Neuronal stem cell (in vitro differentiated cells): ENCODE results near the gene SOX8.

Experiments used
- DNase-seq: peaks from one replicate; pipeline ENCODE4 v3.0.0-alpha.2; 2013; ENCODE audit warnings: low spot score
- H2AFZ ChIP-seq: one replicate; pipeline ENCODE4 v1.6.1; 2013; ENCODE audit warnings: mild to moderate bottlenecking, low read length, inconsistent platforms
- H2AK5ac ChIP-seq: 2 replicates; pipeline ENCODE4 v1.6.1; 2013; ENCODE audit warnings: low read depth, mild to moderate bottlenecking, inconsistent platforms, low read length, moderate library complexity, mixed read lengths
- H2BK120ac ChIP-seq: 2 replicates; pipeline ENCODE4 v1.6.1; 2013; ENCODE audit warnings: low read depth, mild to moderate bottlenecking, inconsistent platforms, low read length, moderate library complexity, mixed read lengths
- H2BK12ac ChIP-seq: one replicate; pipeline ENCODE4 v1.6.1; 2013; ENCODE audit warnings: low read length, inconsistent platforms
- H2BK15ac ChIP-seq: 2 replicates; pipeline ENCODE4 v1.6.1; 2013; ENCODE audit warnings: mild to moderate bottlenecking, low read length, inconsistent platforms, mixed read lengths
- H2BK5ac ChIP-seq: one replicate; pipeline ENCODE4 v1.6.1; 2013; ENCODE audit warnings: inconsistent platforms, mild to moderate bottlenecking, low read length, moderate library complexity
- H3K14ac ChIP-seq: one replicate; pipeline ENCODE4 v1.6.1; 2013; ENCODE audit warnings: low read length, inconsistent platforms
- H3K18ac ChIP-seq: 2 replicates; pipeline ENCODE4 v1.6.1; 2013; ENCODE audit warnings: low read length, inconsistent platforms
- H3K23ac ChIP-seq: 2 replicates; pipeline ENCODE4 v1.6.1; 2013; ENCODE audit warnings: low read depth, mild to moderate bottlenecking, mixed read lengths, low read length, inconsistent platforms; ENCODE audit not compliant: poor library complexity
- H3K27ac ChIP-seq: replicated peaks from 3 replicates; pipeline ENCODE4 v1.5.1; 2013; ENCODE audit warnings: low read length, inconsistent platforms
- H3K27me3 ChIP-seq, 3 experiments: 2 replicates each; pipeline ENCODE4 v1.6.1; 2013; ENCODE audit warnings: low read length in 3 of 3, mild to moderate bottlenecking in 2 of 3, inconsistent platforms in 1 of 3, low read depth in 1 of 3, mixed read lengths in 1 of 3, moderate library complexity in 1 of 3; ENCODE audit not compliant: control insufficient read depth in 3 of 3, insufficient read depth in 3 of 3
- H3K36me3 ChIP-seq, 2 donors: replicated peaks in 1 of 2; 2 replicates each; pipeline ENCODE4 v1.6.1; 2013; ENCODE audit warnings: low read length in 2 of 2; ENCODE audit not compliant: control insufficient read depth in 2 of 2, insufficient read depth in 2 of 2
- H3K4ac ChIP-seq: 2 replicates; pipeline ENCODE4 v1.6.1; 2013; ENCODE audit warnings: inconsistent platforms, mild to moderate bottlenecking, low read length, moderate library complexity
- H3K4me1 ChIP-seq, 2 donors: 1 replicate in 1 of 2; 2 replicates in 1 of 2; pipeline ENCODE4 v1.6.1; 2013; ENCODE audit warnings: low read length in 2 of 2, low read depth in 1 of 2; ENCODE audit not compliant: control insufficient read depth in 2 of 2, insufficient read depth in 1 of 2
- H3K4me2 ChIP-seq: one replicate; pipeline ENCODE4 v1.6.1; 2013; ENCODE audit warnings: mild to moderate bottlenecking, low read length, inconsistent platforms; ENCODE audit not compliant: insufficient read depth, poor library complexity, severe bottlenecking
- H3K4me3 ChIP-seq, 2 donors: 2 replicates each; pipeline ENCODE4 v1.5.1; 2013; ENCODE audit warnings: low read length in 2 of 2, mild to moderate bottlenecking in 2 of 2, inconsistent platforms in 1 of 2, moderate library complexity in 1 of 2
- H3K79me1 ChIP-seq: one replicate; pipeline ENCODE4 v1.6.1; 2013; ENCODE audit warnings: low read depth, mild to moderate bottlenecking, inconsistent platforms, low read length, moderate library complexity
- H3K9ac ChIP-seq: one replicate; pipeline ENCODE4 v1.6.1; 2013; ENCODE audit warnings: mild to moderate bottlenecking, low read depth, low read length, inconsistent platforms; ENCODE audit not compliant: poor library complexity
- H3K9me3 ChIP-seq, 2 donors: replicated peaks in 1 of 2; 2 replicates each; pipeline versions ENCODE3 to v1.6.1; 2013; ENCODE audit warnings: low read length in 2 of 2, mild to moderate bottlenecking in 2 of 2, inconsistent platforms in 1 of 2, low read depth in 1 of 2, mixed read lengths in 1 of 2, moderate library complexity in 1 of 2; ENCODE audit not compliant: control insufficient read depth in 2 of 2, insufficient read depth in 1 of 2
- H4K8ac ChIP-seq: one replicate; pipeline ENCODE4 v1.6.1; 2013; ENCODE audit warnings: low read depth, mild to moderate bottlenecking, inconsistent platforms, low read length, moderate library complexity
- H4K91ac ChIP-seq: one replicate; pipeline ENCODE4 v1.6.1; 2013; ENCODE audit warnings: low read length, low read depth, mild to moderate bottlenecking, inconsistent platforms; ENCODE audit not compliant: poor library complexity
- WGBS, 2 donors: extraction: QIAGEN DNeasy Blood & Tissue Kit; methylation state at CpG; one replicate each; pipeline ENCODE4 v1.1.7; 2013; ENCODE audit warnings: missing lambda C conversion rate in 2 of 2, mixed read lengths in 1 of 2; ENCODE audit not compliant: insufficient read length in 2 of 2, insufficient replicate concordance in 1 of 2; ENCODE audit errors: extremely low coverage in 2 of 2; 5-methylcytosine and 5-hydroxymethylcytosine counted together

The SOX8 gene

GRCh38 chr16:965036-965395, 16.6 kb upstream of the SOX8 start:
- no peak overlapping the region for H2BK120ac ChIP-seq
- no peak overlapping the region for H2BK12ac ChIP-seq
- H3K79me1 ChIP-seq, result peaks cover 3% of the 10 kb centered on the region
- no peak overlapping the region for H3K4ac ChIP-seq
- H3K27ac ChIP-seq, result no peak overlapping the region
- no peak overlapping the region for H3K4me2 ChIP-seq
- H2AK5ac ChIP-seq, result no peak overlapping the region
- peaks cover 4 to 23% of the 10 kb centered on the region in 2 donors for H3K36me3 ChIP-seq
- H2BK15ac ChIP-seq, result no peak overlapping the region
- H3K18ac ChIP-seq, result no peak overlapping the region
- peaks cover 4 to 21% of the 10 kb centered on the region in 2 donors for H3K4me1 ChIP-seq
- WGBS, 2 donors, result no CpG with 5 or more reads among the region's 13 CpGs
- H3K14ac ChIP-seq, result no peak overlapping the region
- H2AFZ ChIP-seq, result no peak overlapping the region
- no peak overlapping the region for H2BK5ac ChIP-seq
- H3K23ac ChIP-seq, result peak overlapping the region; percentile 31
- no peak overlapping the region for H3K4me3 ChIP-seq
- H4K91ac ChIP-seq, result no peak overlapping the region
- H4K8ac ChIP-seq, result no peak overlapping the region
- no peak overlapping the region for H3K9ac ChIP-seq
- peaks cover 0 to 2% (median 0%) of the 10 kb centered on the region in 3 experiments for H3K27me3 ChIP-seq
- no peak for DNase-seq
- peaks cover 13 to 25% of the 10 kb centered on the region in 2 donors for H3K9me3 ChIP-seq

GRCh38 chr16:965487-965886, 16.1 kb upstream of the SOX8 start:
- Histone ChIP-seq H4K91ac (no peak overlapping the region), H2AK5ac (no peak overlapping the region), H3K27me3 (peaks cover 0 to 2% (median 0%) of the 10 kb centered on the region in 3 experiments), H2BK15ac (no peak overlapping the region), H3K4ac (no peak overlapping the region), H3K79me1 (peaks cover 5% of the 10 kb centered on the region), H3K18ac (no peak overlapping the region), H2BK5ac (no peak overlapping the region), H3K4me1 (peaks cover 4 to 21% of the 10 kb centered on the region in 2 donors), H3K36me3 (peaks cover 4 to 23% of the 10 kb centered on the region in 2 donors), H4K8ac (no peak overlapping the region), H3K27ac (no peak overlapping the region), H2AFZ (no peak overlapping the region), H2BK120ac (no peak overlapping the region), H2BK12ac (no peak overlapping the region), H3K9ac (no peak overlapping the region), H3K23ac (no peak overlapping the region), H3K14ac (no peak overlapping the region), H3K4me3 (no peak overlapping the region), H3K9me3 (peaks cover 13 to 25% of the 10 kb centered on the region in 2 donors), H3K4me2 (no peak overlapping the region)
- no peak for DNase-seq
- no CpG with 5 or more reads among the region's 4 CpGs for WGBS, 2 donors

DNA sequence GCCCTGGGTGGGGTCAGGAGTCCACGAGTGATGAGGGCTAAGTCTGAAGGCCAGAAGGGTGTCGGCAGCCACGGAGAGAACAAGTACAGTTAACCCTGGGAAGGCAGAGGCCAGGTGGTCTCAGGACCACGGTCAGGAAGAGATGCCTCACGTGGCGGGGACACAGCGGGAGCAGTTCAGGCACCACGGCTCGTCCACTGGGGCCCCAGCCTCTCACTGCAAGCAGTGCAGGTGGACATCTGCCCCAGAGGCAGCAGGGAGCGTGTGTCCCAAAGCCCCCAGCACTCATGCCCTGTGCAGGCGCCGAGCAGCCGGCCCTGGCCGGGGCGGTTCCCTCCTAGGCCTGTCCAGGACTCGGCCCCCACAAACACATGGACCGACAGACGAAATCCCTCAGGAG, 15.5 kb upstream of the SOX8 start:
- peaks cover 5% of the 10 kb centered on the region for H3K79me1 ChIP-seq
- H4K8ac ChIP-seq, result no peak overlapping the region
- no peak overlapping the region for H3K14ac ChIP-seq
- H3K4me3 ChIP-seq, result no peak overlapping the region
- no peak overlapping the region for H3K27ac ChIP-seq
- no peak overlapping the region for H3K9ac ChIP-seq
- H4K91ac ChIP-seq, result no peak overlapping the region
- WGBS, 2 donors, result no CpG with 5 or more reads among the region's 18 CpGs
- no peak overlapping the region for H3K4me2 ChIP-seq
- H3K18ac ChIP-seq, result no peak overlapping the region
- peaks cover 4 to 23% of the 10 kb centered on the region in 2 donors for H3K36me3 ChIP-seq
- no peak overlapping the region for H2AFZ ChIP-seq
- peaks cover 4 to 21% of the 10 kb centered on the region in 2 donors for H3K4me1 ChIP-seq
- no peak overlapping the region for H2BK120ac ChIP-seq
- H3K27me3 ChIP-seq, result peaks cover 0 to 2% (median 0%) of the 10 kb centered on the region in 3 experiments
- H2BK15ac ChIP-seq, result no peak overlapping the region
- no peak overlapping the region for H2AK5ac ChIP-seq
- no peak overlapping the region for H2BK5ac ChIP-seq
- no peak for DNase-seq
- H2BK12ac ChIP-seq, result no peak overlapping the region
- peaks cover 13 to 25% of the 10 kb centered on the region in 2 donors for H3K9me3 ChIP-seq
- peak overlapping the region; percentile 3 for H3K23ac ChIP-seq
- H3K4ac ChIP-seq, result no peak overlapping the region

DNA sequence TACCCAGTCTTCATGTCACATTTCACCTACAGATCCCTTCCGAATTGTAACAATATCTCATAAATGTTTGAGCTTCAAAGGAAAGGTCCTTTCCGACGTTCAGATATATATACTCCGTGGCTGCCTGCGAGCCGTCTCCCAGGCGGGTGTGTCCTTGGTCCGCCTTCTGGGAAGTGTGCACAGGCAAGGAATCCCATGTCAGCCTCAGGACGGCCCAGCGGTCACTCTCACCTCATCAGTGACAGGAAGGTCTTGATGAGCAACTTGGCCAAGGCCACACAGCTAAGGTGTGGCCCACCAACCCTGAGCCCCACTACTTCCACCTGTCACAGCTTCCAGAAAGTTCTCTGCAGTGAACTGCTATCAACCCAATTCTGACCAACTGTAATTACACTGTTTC, 15.1 kb upstream of the SOX8 start:
- Histone ChIP-seq H2BK15ac (no peak overlapping the region), H3K9ac (no peak overlapping the region), H3K18ac (no peak overlapping the region), H2BK120ac (no peak overlapping the region), H2AFZ (no peak overlapping the region), H2BK5ac (no peak overlapping the region), H3K36me3 (peaks cover 4 to 23% of the 10 kb centered on the region in 2 donors), H3K4me1 (peaks cover 9 to 21% of the 10 kb centered on the region in 2 donors), H3K79me1 (peaks cover 5% of the 10 kb centered on the region), H3K23ac (no peak overlapping the region), H3K27ac (no peak overlapping the region), H2BK12ac (no peak overlapping the region), H4K8ac (no peak overlapping the region), H3K27me3 (peaks cover 0 to 6% (median 0%) of the 10 kb centered on the region in 3 experiments), H4K91ac (no peak overlapping the region), H3K9me3 (peaks cover 13 to 28% of the 10 kb centered on the region in 2 donors), H3K14ac (no peak overlapping the region), H2AK5ac (no peak overlapping the region), H3K4me3 (no peak overlapping the region), H3K4me2 (no peak overlapping the region), H3K4ac (no peak overlapping the region)
- WGBS, 2 donors, result no CpG with 5 or more reads among the region's 10 CpGs
- DNase-seq, result no peak
